Panc1 (cell line): ENCODE measurements around the gene ANKRD10.
"Not testable (repeated sequence)": the region's sequence is repeated elsewhere in the genome, so short reads cannot be mapped to it uniquely, and the experiment has no call there.

Source experiments
- CTCF ChIP-seq: fragments of 450-650 bp; IDR thresholded peaks from 2 replicates; pipeline ENCODE4 v1.5.1; 2017; ENCODE audit warnings: mild to moderate bottlenecking
- POLR2AphosphoS5 ChIP-seq: IDR thresholded peaks from 2 replicates; pipeline ENCODE4 v1.6.1; 2012; ENCODE audit warnings: mild to moderate bottlenecking, low read depth, low read length, moderate library complexity
- REST ChIP-seq, 2 experiments: IDR thresholded peaks; 2 replicates each; pipeline ENCODE4 v1.6.1; 2011 to 2012; ENCODE audit warnings: low read depth in 2 of 2, control low read depth in 1 of 2, low read length in 1 of 2, mild to moderate bottlenecking in 1 of 2, moderate library complexity in 1 of 2; ENCODE audit not compliant: insufficient read depth in 1 of 2
- SIN3A ChIP-seq: IDR thresholded peaks from 2 replicates; pipeline ENCODE4 v1.6.1; 2012; ENCODE audit warnings: low read depth, mild to moderate bottlenecking, low read length, moderate library complexity, borderline replicate concordance; ENCODE audit not compliant: insufficient read depth
- TCF7L2 ChIP-seq: IDR thresholded peaks from 2 replicates; pipeline ENCODE4 v1.6.1; 2011; ENCODE audit warnings: mild to moderate bottlenecking, low read depth, low read length, inconsistent platforms

GRCh38 chr13:110947338-110947737, 32.5 kb upstream of the ANKRD10 start:
- TF ChIP-seq CTCF; POLR2AphosphoS5; REST (IDR thresholded peaks at IDR 0.05; ENCODE audit: insufficient read depth in 1 of 2, low read depth in 2 of 2, low read length in 1 of 2); SIN3A; TCF7L2: not testable (repeated sequence)
